ENCODE results near the gene ACACA.

Gene ACACA

DNA sequence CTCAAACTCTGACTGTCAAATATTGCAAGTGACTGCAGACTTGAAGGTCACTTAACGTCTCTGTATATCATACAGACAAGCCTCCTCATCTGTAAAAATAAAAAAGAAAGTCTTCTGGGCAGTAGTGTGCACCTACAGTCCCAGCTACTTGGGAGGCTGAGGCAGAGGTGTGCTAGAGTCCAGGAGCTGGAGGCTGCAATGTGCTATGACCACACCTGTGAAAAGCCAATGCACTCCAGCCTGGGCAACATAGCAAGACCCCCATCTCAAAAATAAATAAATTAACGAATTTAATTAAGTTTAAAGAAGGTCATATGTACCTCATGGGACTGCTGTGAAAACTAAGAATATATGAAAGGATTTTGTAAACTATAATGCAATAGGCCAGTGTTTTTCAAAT lies 65.8 kb downstream of the ACACA start:
- DNase-seq = no peak

DNA sequence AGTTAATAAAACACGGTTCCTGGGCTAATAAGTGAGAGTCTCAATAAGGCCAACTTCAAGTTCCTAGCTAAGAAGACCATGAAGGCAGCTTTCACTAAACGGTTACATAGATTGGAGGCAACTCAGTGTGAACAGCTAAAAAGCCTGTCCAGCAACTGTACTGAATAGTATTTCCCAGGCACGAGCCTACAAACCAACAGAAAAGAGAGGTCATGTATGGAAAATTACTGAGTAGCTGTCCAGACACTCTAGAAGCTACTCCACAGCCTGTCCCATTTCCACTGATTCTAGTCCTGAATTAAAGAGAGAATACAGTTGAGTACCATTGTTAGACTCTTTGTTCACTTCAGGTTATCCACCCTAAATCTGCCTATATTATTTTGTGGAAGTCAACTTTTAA lies 67.3 kb downstream of the ACACA start:
- no peak for DNase-seq

DNA sequence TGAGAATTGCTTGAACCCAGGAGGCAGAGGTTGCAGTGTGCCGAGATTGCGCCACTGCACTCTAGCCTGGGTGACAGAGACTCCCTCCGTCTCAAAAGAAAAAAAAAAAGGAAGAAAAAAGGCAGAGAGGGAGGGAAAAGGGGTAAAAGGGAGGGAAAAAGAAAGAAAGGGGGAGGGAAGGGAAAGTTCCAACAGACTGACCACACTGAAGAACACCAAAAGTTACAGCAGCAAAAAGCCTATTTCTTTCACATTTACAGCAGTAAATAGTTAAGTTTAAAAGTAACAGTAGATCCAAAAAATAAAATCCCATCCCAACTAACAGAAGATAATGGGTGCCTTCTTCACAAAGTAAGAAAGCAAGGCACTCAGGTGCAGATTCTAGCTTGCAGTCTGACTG lies 67.8 kb downstream of the ACACA start:
- DNase-seq = no peak

DNA sequence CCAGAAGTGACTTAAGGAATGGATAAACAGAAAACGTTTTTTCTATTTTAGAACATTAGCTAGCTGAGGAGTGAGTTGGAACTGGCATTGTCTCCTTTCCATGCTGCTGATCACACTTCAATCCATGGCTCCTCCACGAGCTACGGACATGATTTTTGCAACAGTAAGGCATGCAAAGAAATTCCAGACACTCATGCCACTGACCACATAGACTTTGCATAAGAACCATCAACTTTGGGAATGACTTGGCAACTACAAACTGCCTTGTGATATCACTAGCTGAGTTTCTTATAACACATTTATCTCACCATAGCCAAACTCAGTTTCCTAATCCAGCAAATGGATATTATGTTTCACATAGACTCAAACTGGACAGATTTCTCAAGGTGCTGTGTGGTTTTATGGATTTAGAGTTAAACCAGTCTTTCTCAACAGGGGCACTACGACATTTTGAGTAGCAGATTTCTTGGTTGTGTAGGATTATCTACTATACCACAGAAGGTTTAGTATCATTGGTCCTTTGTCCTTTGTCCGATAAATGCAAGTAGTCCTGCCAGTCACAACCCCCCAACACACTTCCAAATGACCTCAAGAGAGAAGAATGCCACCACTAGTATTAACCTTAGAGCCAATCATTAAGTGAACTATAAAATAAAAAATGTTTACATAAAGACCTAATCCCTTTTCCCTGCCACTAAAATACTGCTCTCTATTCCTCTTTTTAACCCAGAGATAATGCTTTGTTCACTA lies 79.1 kb downstream of the ACACA start:
- DNase-seq = no peak

DNA sequence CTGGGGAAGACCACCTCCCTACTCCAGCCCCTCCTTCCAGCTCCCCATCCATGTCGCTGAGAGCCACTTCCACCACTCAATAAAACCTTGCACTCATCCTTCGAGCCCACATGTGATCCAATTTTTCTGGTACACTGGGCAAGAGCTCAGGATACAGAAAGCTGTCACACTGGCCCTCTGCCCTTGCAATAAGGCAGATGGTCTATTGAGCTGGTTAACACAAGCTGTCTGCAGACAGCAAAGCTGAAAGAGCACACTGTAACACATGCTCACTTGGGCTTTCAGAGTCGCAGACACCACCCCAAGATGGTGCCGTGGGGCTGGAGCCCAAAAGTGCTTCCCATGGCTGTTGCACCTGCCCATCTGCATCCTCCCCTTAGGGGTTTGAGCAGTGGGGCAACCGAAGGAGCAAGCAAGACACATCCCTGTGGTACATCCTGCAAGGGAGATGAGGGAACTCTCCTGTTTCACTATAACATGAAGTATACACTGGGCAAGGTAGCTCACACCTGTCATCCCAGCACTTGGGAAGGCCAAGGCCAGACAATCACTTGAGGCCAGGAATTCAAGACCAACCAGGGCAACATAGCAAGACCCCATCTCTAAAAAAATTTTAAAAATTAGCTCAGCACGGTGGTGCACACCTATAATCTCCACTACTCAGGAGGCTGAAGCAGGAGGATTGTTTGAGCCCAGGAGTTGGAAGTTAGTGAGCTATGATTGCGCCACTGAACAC lies 83.6 kb downstream of the ACACA start:
- DNase-seq = no peak

DNA sequence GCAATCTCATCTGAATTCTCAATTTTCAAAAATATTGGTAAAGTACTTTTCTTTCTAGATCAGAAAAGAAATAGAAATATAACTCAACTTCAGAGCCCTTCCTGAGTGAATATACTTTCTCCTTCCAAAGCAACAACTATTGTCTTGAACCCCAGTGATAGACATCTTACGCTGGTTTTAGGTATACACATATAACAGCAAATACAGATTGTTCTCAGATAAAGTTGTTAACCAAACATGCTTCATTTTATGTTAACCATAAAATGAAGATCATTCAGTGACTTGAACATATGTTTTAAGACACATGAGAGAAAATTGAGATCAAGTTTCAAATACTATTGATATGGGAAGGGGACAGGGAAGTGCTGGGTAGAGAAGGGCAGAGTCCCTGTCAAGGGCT lies 84.5 kb downstream of the ACACA start:
- DNase-seq = no peak

DNA sequence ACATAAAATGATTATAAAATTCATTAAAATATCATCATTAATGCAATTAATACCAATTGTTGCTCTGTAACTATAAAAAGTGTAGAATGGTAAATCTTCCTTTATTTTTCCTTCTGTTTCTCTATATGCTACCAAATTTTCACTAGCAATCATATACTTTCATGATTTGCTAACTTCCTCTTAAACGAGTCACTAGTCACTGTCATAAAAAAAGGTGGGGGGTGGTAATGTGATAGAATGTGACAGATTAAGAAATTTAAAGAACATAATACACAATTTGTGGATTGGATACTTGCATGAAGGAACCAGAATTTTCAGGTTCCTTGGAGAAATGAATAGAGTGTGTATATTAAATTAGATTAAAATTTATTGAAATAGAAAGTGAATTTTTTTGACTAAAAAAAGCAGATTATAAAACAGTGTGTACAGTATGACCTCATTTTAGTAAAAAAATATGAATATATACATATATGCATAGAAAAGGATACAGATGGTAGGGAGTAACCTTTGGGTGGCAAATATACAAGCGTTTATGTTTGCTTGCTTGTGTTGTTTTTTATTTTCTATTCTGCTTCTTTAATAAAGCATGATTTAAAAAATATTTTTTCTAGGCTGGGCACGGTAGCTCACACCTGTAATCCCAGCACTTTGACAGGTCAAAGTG lies 87.6 kb downstream of the ACACA start:
- no peak for DNase-seq

DNA sequence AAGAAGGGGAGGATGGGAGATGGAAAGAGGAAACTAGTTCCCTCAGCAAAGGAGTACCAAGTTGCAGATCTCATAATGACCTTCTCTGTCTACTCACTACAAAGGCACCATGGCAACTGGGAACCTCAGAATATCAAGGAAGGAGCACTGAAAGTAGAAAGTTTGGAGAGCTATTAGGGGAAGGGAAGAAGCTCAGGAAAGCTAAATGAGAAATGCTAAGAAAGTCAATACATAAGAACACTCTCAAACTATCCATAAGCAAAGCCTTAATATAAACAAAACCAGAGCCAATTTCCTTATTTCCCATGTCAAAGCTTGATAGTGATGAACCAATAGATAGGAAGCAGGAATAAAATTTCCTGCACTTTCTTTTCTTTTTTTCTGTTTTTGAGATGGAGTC lies 88.8 kb downstream of the ACACA start:
- no peak for DNase-seq

DNA sequence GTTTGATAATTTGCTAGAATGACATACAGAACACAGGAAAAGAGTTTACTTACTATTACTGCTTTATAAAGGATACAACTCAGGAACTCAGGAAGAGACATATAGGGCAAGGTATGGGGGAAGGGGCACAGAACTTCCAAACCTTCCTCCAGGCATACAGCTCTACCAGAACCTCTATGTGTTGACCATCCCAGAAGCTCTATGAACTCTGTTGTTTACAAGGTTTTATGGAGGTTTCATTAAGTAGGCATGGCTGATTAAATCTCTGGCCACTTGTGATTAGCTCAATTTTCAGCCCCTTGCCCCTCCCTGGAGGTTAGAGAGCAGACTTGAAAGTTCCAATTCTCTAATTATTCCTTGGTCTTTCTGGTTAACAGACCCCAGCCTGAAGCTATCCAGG lies 91.0 kb downstream of the ACACA start:
- no peak for DNase-seq

DNA sequence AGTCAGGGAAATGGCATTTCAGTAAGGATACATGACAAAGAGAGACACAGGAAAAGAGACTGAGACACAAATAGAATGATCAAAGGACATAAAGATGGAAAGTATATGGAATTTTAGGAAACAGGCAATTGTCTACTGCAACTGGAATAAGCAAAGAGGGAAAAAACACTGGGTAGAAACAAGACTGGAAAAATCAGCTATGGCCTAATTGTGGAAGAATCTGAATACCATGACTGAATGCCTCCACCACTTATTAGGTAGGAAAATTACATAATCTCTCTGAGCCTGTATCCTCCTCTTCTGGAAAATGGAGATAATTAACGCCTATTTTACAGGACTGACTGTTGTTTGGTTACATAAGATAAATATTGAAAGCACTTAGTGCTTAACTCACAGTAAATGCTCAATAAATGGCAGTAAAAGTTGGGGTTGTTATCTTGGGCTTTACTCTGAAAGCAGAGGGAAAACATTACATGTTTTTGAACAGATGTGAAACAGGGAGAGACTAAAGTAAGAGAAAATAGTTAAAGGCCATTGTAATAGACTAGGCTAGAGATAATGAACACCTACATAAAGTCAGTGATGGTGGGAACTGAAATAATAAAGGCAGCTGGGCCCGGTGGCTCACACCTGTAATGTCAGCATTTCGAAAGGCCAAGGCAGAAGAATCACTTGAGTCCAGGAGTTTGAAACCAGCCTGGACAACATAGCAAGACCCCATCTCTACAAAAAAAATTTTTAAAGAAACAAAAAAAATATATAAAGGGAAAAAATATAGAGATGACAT lies 94.3 kb downstream of the ACACA start:
- DNase-seq = no peak

DNA sequence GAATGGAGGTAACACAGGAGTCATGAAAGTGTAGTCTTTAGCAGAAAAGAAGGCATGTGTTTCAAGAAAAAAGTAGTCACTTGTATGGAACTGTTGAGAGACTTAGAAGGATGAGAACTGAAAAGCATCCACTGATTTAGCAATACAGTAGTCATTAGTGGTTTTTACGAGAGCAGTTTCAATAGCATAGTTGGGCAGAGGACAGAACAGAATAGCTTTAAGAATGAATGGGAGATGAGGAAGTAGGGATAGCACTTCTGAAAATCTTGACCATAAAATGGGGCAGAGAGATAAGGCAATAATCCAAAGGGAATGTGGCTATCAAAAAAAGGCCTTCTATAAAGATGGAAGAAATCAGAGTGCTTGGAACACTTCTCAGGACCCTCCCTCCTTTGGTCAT lies 95.7 kb downstream of the ACACA start:
- DNase-seq = no peak

DNA sequence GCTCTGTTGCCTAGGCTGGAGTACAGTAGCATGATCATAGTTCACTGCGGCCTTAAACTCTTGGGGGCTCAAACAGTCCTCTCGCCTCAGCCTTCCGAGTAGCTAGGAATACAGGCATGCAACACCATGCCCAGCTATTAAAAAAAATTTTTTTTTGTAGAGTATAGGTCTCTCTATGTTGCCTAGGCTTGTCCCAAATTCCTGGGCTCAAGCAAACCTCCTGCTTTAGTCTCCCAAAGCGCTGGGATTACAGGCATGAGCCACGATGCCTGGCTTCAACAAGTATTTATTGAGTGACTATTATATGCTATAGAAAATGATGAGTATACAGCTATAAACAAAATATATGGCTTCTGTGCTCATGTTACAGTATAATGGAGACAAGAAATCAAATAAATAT lies 97.6 kb downstream of the ACACA start:
- no peak for DNase-seq

DNA sequence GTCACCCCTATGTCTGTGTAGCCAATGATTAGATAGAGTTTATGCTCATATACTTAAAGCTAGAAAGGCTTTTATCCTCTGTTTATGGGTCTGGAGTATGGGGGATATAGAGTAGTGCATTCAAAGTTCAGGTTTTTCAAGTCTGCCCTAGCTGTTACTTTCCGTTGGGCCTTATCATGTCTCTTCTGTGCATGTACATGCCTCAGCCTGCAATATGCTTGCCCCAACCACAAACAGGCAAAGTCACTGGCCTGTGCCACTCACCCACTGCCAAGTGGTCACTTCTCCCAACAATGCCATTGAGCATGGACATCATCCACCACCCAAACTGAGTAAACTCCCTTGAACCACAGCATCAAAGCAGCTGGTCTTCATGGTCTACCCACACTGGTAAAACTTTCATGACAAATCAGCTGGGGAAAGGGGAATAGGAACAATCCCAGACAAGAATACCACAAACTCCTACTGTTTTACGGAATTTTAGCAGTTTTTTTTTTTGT lies 101.2 kb downstream of the ACACA start:
- no peak for DNase-seq

DNA sequence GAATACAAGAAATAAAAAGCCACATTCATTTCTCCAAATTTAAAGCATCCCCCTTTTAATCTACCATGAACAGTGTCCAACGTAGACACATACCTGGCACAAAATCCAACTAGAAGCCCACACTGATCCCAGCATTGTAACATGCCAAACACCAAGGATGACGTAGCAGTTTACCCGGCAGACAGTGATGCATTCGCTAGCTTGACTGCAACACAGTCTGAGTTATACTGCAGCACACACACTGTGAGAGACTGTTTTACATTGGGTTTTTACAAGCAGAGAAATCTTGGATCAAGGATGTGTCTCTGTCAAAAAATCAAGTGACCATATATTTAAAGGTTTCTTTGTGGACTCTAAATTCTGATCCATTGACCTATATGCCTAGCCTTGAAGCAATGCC lies 105.3 kb downstream of the ACACA start:
- no peak for DNase-seq

DNA sequence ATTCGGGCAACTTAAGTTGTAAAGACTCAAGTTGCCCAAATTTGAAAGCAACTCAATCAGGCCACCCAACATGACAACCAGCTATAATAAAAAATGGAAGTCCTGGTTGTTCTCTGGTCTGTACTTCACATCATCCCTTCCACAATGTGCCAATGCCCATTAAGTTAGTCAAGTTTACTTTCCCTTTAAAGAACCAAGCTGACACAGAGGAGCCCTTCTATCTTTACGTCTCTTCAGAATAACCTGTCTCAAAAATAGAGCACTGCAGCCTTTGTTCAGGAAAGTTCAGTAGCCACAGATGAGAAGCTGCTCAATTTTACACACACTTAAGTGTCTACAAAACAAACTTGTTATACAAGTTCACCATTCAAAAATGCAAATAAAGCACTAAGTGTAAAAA lies 106.0 kb downstream of the ACACA start:
- no peak for DNase-seq

DNA sequence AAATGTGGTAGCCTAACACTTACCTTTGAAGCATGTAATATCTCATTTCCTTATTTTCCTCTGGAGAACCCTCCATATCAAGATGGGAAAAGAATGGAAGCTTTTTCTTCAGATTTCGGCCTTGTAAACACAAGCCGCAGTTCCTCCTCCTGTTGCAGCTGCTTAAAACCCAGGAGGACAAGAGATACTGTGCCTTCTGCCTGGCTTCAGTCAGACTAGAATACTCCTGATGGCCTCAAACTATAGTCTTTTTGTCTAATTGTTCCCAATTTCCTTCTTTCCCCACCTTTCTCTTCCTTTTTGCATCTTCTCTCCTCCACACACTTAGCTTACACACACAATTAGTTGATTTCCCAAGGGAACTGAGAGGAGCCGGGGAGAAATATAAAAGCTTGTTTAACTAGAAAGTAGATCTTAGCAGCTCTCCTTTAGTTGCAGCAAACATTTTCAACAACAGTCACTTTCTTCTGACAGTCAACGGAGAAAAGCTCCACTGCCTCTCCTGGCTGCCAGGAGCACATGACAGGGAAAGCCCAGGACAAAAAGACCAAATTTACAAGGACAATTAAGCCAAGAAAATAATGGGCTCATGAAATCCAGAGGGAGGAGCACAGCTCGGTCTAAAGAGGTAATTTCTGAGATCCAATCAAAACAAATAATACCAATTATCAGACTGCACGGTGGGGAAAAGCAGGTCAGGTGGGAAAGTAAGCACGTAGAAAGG lies 107.2 kb downstream of the ACACA start:
- DNase-seq = no peak

DNA sequence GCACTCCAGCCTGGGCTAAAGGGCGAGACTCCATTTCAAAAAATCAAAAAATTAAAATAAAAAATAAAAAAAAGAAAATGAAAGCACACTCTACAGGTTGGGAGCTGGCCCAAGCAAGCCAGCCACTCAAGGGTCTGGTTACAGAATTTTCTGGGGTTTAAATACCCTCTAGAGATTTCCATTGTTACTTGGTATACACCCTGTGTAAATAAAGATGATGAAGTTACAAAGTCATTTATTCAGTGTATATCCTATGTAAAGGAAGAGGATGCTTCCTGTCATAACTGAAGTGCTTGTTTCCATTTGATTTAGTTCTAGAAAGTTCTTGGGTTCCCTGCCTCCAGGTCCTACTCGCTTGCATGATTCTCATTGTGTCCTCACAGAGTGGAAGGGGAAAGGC lies 110.7 kb downstream of the ACACA start:
- DNase-seq = no peak

DNA sequence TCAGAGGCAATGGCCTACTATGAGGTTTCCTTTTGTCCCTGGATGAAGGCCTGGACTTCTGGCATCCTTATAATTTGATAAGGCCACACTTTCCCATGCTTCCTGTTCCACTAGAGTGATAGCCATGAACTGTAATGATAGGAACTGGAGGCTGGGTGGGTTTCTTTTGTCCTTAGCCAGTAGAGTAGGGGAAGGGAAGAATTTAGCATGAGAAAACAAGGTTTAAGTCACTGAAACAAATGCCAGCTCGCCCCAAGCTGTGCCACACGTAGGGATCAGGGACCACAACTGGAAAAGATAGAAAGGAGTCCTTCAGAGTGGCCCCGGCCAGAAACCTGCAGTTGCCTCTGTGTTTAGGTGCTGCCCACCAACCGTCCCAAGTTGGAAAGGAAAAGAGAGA lies 111.7 kb downstream of the ACACA start:
- DNase-seq = no peak

DNA sequence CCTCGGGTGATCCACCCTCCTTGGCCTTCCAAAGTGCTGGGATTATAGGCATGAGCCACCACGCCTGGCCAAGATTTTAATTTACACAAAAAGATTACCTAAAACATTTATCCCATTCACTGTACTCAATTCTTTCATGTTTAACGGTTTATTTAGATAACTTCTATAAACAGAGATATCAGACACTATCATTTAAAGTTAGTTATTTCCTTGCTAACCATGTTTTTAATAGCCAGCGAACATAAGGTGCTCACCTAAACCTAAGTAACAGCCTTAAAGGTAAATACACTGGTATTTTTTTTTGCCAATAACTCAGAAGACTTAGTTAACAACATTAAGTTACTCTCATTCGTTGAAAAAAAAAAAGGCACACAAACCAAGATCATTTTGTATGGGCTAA lies 112.9 kb downstream of the ACACA start:
- no peak for DNase-seq

DNA sequence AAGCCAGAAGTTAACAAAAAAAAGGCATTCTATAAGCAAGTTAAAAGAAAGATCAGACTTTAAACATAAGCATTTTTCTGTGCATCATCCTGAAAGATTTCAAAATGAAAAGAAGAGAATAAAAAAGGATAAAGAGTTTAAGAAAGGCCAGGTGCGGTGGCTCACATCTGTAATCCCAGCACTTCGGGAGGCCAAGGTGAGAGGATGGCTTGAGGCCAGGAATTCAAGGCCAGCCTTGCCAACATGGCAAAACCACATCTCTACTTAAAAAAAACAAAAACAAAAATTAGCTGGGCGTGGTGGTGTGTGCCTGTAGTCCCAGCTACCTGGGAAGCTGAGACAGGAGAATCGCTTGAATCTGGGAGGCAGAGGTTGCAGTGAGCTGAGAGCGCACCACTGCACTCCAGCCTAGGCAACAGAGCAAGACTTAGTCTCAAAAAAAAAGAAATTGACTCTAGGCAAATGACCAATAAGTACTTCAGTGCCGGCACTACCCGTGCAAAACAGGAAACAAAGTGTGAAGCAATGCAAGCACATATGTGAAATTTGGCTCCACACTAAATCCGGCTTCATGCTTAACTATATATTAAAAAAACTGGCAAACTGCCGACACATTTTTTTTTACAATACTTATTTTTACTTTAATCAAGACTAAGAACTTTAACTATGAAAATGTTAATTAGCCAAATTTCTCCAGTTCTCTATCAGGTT lies 114.1 kb downstream of the ACACA start:
- no peak for DNase-seq

DNA sequence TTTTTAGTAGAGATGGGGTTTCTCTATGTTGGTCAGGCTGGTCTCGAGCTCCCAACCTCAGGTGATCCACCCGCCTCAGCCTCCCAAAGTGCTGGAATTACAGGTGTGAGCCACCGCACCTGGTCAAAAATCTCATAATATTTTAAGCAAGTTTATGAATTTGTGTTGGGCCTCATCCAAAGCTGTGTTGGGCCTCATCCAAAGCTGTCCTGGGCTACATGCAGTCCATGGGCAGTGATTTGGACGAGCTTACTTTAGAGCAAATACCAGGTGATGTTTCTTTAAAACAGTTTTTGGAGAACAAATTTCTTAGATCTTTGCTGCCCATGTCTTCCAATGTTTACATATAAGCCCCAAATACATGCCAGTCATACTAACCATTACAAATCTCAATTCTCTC lies 115.3 kb downstream of the ACACA start:
- DNase-seq = no peak

DNA sequence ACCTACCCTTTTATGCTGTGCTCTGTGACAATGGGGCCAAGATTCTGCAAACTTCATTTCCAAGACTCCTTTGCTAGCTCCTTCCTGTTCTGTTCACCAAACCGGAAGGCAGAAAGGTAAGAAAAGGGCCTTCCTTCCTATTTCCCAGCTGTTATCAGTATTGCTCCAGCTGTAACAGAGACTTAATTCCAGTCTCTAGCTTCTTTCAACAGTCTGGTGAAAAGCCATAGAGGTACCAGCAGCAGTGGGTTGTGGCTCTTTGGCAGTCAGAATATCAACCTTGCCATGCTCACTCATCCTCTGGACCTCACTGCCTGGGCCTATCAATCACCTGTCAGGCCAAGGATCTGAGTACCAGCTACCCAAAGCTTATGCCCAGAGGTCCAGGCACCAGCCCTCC lies 120.2 kb downstream of the ACACA start:
- DNase-seq = no peak
